ENCODE data around the gene BDP1.
"Not testable (repeated sequence)": the region's sequence is repeated elsewhere in the genome, so short reads cannot be mapped to it uniquely, and the experiment has no call there.

- not testable (repeated sequence) for TF ChIP-seq CTCF (IDR thresholded peaks at IDR 0.05; ENCODE audit: low read length); EZH2 (IDR thresholded peaks at IDR 0.05; ENCODE audit: borderline replicate concordance, low read length)
Measured at GRCh38 chr5:71423896-71424295, 31.6 kb upstream of the BDP1 start.
